ENCODE measurements around the gene B9D2.
A peak's percentile ranks its signal among the peaks of the same experiment; 100 is the strongest.
"Not testable (repeated sequence)": the region's sequence is repeated elsewhere in the genome, so short reads cannot be mapped to it uniquely, and the experiment has no call there.

Gene B9D2

GRCh38 chr19:41386442-41386841 lies 22.5 kb upstream of the B9D2 start:
- DNase-seq: no peak

GRCh38 chr19:41384351-41384750 lies 20.4 kb upstream of the B9D2 start:
- no peak for DNase-seq

DNA sequence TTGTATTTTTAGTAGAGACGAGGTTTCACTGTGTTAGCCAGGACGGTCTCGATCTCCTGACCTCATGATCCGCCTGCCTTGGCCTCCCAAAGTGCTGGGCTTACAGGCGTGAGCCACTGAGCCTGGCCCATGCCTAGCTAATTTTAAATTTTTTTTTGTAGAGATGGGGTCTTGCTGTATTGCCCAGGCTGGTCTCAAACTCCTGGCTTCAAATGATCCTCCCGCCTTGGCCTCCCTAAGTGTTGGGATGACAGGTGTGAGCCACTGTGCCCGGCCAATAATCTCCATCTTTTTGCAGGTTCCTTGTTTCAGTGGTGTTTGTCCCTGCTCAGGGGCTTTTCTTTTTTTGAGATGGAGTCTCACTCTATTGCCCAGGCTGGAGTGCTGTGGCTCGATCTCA lies 17.6 kb upstream of the B9D2 start:
- not testable (repeated sequence) for DNase-seq

GRCh38 chr19:41377977-41378709 lies 14.2 kb upstream of the B9D2 start:
- no peak for DNase-seq

- DNase-seq: no peak
Measured at GRCh38 chr19:41376998-41377365, 13.0 kb upstream of the B9D2 start.

GRCh38 chr19:41376241-41376997 lies 12.5 kb upstream of the B9D2 start, which contains the start of gene TMEM91:
Gene TMEM91, plus strand, starts transcription at chr19:41376533. Its CDS starts 1,777 bp downstream, at chr19:41378310.
- peak; percentile 20 for DNase-seq

GRCh38 chr19:41373993-41374392 lies 10.0 kb upstream of the B9D2 start:
- peak; percentile 94 for DNase-seq

DNA sequence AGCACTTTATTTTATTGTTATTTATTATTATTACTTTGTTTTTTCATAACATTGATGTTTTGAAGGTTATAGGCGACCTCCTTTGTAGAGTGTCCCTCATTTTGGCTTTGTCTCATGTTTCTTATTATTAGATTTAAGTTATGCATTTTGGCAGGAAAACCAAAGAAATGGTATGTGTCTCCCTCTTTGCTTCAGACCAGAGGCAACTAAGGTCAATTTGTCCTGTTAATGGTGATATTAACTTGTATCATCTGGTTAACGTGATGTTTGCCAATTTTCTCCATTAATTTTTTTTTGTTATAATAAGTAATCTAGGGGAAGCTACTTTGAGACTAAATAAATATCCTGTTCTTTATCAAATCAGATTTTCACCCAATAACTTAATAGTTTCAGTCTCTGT lies 8.6 kb upstream of the B9D2 start:
- no peak for DNase-seq

DNA sequence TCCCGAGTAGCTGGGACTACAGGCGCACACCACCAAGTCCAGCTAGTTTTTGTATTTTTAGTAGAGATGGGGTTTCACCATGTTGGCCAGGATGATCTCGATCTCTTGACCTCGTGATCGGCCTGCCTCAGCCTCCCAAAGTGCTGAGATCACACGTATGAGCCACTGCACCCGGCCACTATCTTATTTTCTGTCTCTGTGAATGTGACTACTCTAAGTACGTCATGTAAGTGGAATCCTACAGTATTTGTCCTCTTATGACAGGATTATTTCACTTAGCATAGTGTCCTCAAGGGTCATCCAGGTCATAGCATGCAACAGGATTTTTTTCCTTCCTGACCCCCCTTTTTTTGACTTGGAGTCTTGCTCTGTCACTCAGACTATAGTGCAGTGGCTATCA lies 7.6 kb upstream of the B9D2 start:
- DNase-seq: no peak

GRCh38 chr19:41371119-41371518 lies 7.2 kb upstream of the B9D2 start:
- DNase-seq: not testable (repeated sequence)

- no peak for DNase-seq
Measured at GRCh38 chr19:41369769-41370168, 5.8 kb upstream of the B9D2 start.

- DNase-seq: no peak
Measured at GRCh38 chr19:41367848-41368301, 3.9 kb upstream of the B9D2 start.

DNA sequence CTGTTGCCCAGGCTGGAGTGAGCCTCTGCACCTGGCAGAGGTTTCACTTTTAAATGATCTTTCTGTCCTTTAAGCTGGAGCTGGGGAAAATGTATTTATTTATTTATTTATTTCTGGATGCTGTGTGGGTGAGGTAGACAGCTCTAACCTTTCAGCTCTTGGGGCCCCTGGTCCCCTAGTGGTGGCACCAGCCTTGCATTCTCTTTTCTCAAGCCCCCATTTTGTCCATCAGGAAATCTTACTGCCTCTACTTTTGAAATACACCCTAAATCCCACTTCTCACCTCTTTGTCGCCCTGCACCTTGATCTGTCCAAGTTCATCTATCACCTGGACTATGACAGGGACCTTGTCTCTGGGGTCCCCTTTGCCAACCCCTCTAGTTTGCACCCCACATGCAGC lies 2.1 kb upstream of the B9D2 start:
- no peak for DNase-seq

DNA sequence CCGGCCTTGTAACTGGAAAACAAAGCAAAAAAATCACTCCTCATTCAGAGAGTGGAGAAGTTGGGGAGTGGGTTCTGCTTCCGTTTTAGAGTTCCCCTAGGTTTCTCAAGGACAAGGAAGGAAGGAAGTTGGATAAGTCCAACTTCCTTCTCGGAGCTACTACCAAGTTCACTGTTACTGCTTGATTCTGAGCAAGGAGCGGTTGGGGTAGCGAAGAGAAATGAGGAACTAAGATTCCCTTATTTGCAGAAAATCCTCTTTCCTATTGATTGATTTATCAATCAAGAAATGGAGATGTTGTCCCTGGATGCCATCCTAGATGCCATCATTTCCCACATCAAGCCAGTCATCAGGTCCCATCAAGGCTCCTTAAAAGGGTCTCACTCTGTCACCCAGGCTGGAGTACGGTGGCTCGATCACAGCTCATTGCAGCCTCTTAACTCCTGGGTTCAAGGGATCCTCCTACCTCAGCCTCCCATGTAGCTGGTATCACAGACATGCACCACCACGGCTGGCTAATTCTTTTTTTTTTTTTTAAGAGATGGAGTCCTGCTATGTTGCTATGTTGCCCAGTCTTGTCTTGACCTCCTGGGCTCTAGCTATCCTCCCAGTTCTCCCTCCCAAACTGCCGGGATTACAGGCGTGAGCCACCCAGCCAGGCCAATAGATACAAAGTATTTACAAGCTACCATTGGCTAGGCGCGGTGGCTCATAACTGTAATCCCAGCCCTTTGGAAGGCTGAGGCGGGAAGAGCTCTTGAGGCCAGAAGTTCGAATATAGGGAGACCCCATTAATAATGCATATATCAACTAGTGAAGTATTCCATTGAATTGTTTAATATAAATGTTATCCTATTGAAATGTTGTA lies 809 bp upstream of the B9D2 start:
- DNase-seq: no peak

GRCh38 chr19:41363371-41363752 lies 587 bp downstream of the B9D2 start:
- no peak for DNase-seq

DNA sequence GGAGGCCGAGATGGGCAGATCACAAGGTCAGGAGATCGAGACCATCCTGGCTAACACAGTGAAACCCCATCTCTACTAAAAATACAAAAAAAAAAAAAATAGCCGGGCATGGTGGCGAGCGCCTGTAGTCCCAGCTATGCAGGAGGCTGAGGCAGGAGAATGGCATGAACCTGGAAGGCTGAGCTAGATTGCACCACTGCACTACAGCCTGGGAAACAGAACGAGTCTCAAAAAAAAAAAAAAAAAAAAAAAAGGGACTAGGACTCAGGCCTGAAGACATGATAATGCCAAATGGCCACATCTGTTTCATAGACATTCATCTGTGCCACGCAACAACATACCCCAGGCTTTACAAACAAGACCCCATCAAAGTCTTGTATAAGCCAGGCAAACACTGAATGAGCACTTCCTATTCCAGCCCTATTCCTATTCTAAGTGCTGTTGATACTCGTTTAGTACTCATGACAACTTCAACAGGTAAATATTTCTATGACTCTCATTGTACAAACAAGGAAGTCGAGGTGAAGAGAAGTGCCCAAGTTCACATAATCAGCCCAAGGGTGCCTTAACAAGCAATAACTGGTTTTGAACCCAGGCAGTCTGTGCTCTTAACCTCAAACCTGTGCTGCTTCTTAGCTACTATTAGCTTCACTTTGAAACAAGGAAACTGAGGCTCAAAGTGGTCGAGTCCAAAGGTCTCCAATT lies 1.7 kb downstream of the B9D2 start:
- no peak for DNase-seq

DNA sequence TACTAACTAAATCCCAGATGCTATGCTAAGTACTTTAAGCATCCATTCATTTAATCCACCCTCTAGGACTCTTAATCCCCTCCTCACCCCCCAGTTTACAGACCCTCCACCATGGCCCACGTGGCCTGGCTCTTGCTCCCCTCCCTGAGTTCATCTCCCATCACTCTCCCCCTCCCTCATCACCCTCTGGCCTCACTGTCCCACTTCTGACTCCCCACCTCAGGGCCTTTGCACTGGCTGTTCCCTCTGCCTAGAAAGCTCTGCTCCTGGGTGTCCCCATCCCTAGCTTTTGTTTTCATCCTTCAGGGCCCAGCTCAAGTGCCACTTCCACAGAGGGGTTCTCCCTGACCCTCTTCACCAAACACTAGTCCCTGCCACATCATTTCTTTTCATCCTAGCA lies 4.2 kb downstream of the B9D2 start:
- DNase-seq: no peak

DNA sequence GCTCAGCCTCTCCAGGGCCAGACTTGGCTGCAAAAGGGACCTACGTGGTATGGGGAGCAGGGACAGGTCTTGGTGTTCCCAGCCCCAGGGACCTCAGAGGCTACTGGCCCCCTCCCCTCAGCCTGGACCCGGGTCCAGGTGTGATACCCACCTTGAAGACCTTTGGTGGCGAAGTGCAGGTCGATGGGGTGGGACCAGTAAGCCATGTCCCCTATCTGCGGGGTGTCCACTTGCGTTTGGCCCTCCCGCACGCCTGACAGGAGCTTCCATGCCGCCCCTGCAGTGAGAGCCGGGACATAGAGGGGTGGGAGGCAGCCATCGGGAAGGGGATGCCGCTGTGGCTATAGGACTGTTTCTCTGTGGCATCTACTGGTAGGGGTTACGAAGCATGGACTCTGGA lies 6.2 kb downstream of the B9D2 start:
- DNase-seq: no peak

GRCh38 chr19:41356984-41357739 lies 6.8 kb downstream of the B9D2 start:
- no peak for DNase-seq

- no peak for DNase-seq
Measured at GRCh38 chr19:41355802-41356201, 8.1 kb downstream of the B9D2 start.

DNA sequence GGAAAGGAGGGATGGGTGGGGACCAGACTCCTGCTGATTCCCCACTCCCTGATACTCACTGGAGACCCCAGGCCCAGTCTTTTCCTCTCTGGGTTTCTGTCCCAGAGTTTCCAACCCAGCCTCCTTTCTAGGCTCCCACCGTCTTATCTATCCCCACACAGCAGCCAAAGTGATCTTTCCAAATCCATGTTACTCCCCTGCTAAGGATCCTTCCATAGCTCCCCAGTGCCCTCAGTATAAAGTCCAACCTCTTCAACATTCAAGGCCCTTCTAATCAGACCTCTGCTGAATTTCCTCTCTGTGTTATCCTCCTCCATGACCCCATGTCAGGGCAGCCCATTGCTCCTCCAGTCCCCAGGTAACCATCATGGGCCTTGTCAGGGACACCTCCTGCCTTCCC lies 8.9 kb downstream of the B9D2 start:
- DNase-seq: no peak

- no peak for DNase-seq
Measured at GRCh38 chr19:41354343-41354953, 9.5 kb downstream of the B9D2 start.

Measured in NCI-H1105 (cell line).